Common myeloid progenitor, CD34-positive (primary cell): Measurements from ENCODE around the gene SYNPO2.

ENCODE experiments used
- CTCF ChIA-PET: fragments of 350-600 bp; sonication (Branson Sonifier 250); formaldehyde crosslinking; loops from one replicate; lab custom pipeline; 2021; ENCODE audit warnings: antibody characterized with exemption; lab: Charles Lee
- POLR2A ChIA-PET: fragments of 350-600 bp; sonication (Branson Sonifier 250); formaldehyde crosslinking; loops from one replicate; lab custom pipeline; 2021; ENCODE audit warnings: antibody characterized with exemption; lab: Charles Lee
- DNase-seq, 3 donors: peaks; one replicate each; pipeline versions ENCODE4 v3.0.0 to v3.0.0-alpha.2; 2013
- H3K27ac ChIP-seq, 2 experiments: 1 replicate in 1 of 2; 2 replicates in 1 of 2; pipeline ENCODE4 v1.7.0; 2013; ENCODE audit warnings: inconsistent platforms in 2 of 2, low read length in 2 of 2, mild to moderate bottlenecking in 2 of 2, low read depth in 1 of 2, moderate library complexity in 1 of 2; ENCODE audit not compliant: severe bottlenecking in 2 of 2, insufficient read depth in 1 of 2, poor library complexity in 1 of 2
- H3K27me3 ChIP-seq, 5 experiments: replicated peaks in 2 of 5; 1 replicate in 3 of 5; 2 replicates in 2 of 5; pipeline versions ENCODE4 v1.6.1 to v1.7.0; 2013; ENCODE audit warnings: low read length in 4 of 5, mild to moderate bottlenecking in 2 of 5, moderate library complexity in 2 of 5, inconsistent platforms in 1 of 5; ENCODE audit not compliant: insufficient read depth in 5 of 5, control insufficient read depth in 4 of 5
- H3K36me3 ChIP-seq, 4 experiments: 1 replicate in 2 of 4; 2 replicates in 2 of 4; pipeline versions ENCODE4 v1.6.1 to v1.7.0; 2013; ENCODE audit warnings: low read length in 3 of 4, control low read depth in 1 of 4, mild to moderate bottlenecking in 1 of 4; ENCODE audit not compliant: control insufficient read depth in 4 of 4, insufficient read depth in 4 of 4
- H3K4me1 ChIP-seq, 4 experiments: 1 replicate in 3 of 4; 2 replicates in 1 of 4; pipeline versions ENCODE4 v1.6.1 to v1.7.1; 2013; ENCODE audit warnings: low read length in 3 of 4, mild to moderate bottlenecking in 3 of 4, control low read depth in 1 of 4, inconsistent platforms in 1 of 4, moderate library complexity in 1 of 4; ENCODE audit not compliant: control insufficient read depth in 4 of 4, insufficient read depth in 4 of 4; ENCODE audit errors: control extremely low read depth in 1 of 4
- H3K4me3 ChIP-seq, 7 experiments: 1 replicate in 4 of 7; 2 replicates in 3 of 7; pipeline versions ENCODE4 v1.5.1 to v1.7.0; 2013; ENCODE audit warnings: mild to moderate bottlenecking in 7 of 7, low read length in 6 of 7, moderate library complexity in 6 of 7, inconsistent platforms in 2 of 7, low read depth in 2 of 7, control low read depth in 1 of 7; ENCODE audit not compliant: insufficient read depth in 4 of 7, control insufficient read depth in 1 of 7; ENCODE audit errors: extremely low read depth in 1 of 7
- H3K9me3 ChIP-seq, 5 experiments: 1 replicate in 4 of 5; 2 replicates in 1 of 5; pipeline versions ENCODE4 v1.6.1 to v1.7.1; 2013; ENCODE audit warnings: low read length in 4 of 5, mild to moderate bottlenecking in 2 of 5, inconsistent platforms in 1 of 5, low read depth in 1 of 5, moderate library complexity in 1 of 5; ENCODE audit not compliant: control insufficient read depth in 4 of 5, insufficient read depth in 2 of 5; ENCODE audit errors: control extremely low read depth in 1 of 5
- WGBS: methylation state at CpG from one replicate; pipeline ENCODE4 v1.1.5; 2013; ENCODE audit not compliant: insufficient coverage; 5-methylcytosine and 5-hydroxymethylcytosine counted together

The SYNPO2 gene

GRCh38 chr4:118993333-118993732, 104.7 kb downstream of the SYNPO2 start:
- H3K9me3 ChIP-seq, result no peaks in the 10 kb centered on the region

GRCh38 chr4:118994030-118994429, 105.4 kb downstream of the SYNPO2 start:
- no peaks in the 10 kb centered on the region for H3K9me3 ChIP-seq
- no peaks in the 10 kb centered on the region for H3K27me3 ChIP-seq
- no peaks in the 10 kb centered on the region for H3K36me3 ChIP-seq
- WGBS, result 90% methylated on average over 2 of the region's 5 CpGs
- no peak for DNase-seq
- no peak overlapping the region for H3K4me3 ChIP-seq
- no peak overlapping the region for H3K27ac ChIP-seq
- H3K4me1 ChIP-seq, result no peaks in the 10 kb centered on the region
- ChIA-PET POLR2A (no interaction called here), CTCF (interaction anchor here (1.3 to 2.1 kb wide), 2 partner anchors 11 to 21 kb away, joined by 4 to 8 read pairs; no protein-coding TSS in a partner anchor)

More at GRCh38 chr4:118993333-118993732, 104.7 kb downstream of the SYNPO2 start:
- no peaks in the 10 kb centered on the region for H3K36me3 ChIP-seq
- no peaks in the 10 kb centered on the region for H3K27me3 ChIP-seq
- no peak for DNase-seq
- no peak overlapping the region for H3K4me3 ChIP-seq
- POLR2A ChIA-PET, result no interaction called here
- no peak overlapping the region for H3K27ac ChIP-seq
- CTCF ChIA-PET, result interaction anchor here (1.3 kb wide), 1 partner anchor 20 kb away, joined by 4 read pairs; no protein-coding TSS in a partner anchor
- no CpG with 5 or more reads among the region's 2 CpGs for WGBS
- no peaks in the 10 kb centered on the region for H3K4me1 ChIP-seq

GRCh38 chr4:118995693-118996391, 107.2 kb downstream of the SYNPO2 start:
- 95% methylated on average over 3 of the region's 4 CpGs for WGBS
- POLR2A ChIA-PET, result no interaction called here

GRCh38 chr4:118997601-118998000, 108.9 kb downstream of the SYNPO2 start:
- no peak overlapping the region for H3K4me3 ChIP-seq
- POLR2A ChIA-PET, result no interaction called here
- no peak for DNase-seq

More at GRCh38 chr4:118995693-118996391, 107.2 kb downstream of the SYNPO2 start:
- Histone ChIP-seq H3K27ac (no peak overlapping the region), H3K9me3 (no peaks in the 10 kb centered on the region), H3K4me3 (no peak overlapping the region), H3K27me3 (no peaks in the 10 kb centered on the region), H3K36me3 (no peaks in the 10 kb centered on the region), H3K4me1 (no peaks in the 10 kb centered on the region)
- CTCF ChIA-PET, result interaction anchor here (1.4 to 2.1 kb wide), 2 partner anchors 13 to 15 kb away, joined by 4 to 8 read pairs; no protein-coding TSS in a partner anchor
- no peak for DNase-seq

GRCh38 chr4:118999919-119000318, 111.3 kb downstream of the SYNPO2 start:
- Histone ChIP-seq H3K4me3 (no peak overlapping the region), H3K36me3 (no peaks in the 10 kb centered on the region), H3K27ac (no peak overlapping the region), H3K27me3 (no peaks in the 10 kb centered on the region), H3K9me3 (no peaks in the 10 kb centered on the region), H3K4me1 (no peaks in the 10 kb centered on the region)
- no peak for DNase-seq
- CTCF ChIA-PET, result no interaction called here
- no CpG with 5 or more reads among the region's 1 CpG for WGBS
- POLR2A ChIA-PET, result no interaction called here

More at GRCh38 chr4:118997601-118998000, 108.9 kb downstream of the SYNPO2 start:
- Histone ChIP-seq H3K9me3 (no peaks in the 10 kb centered on the region), H3K27ac (no peak overlapping the region), H3K27me3 (no peaks in the 10 kb centered on the region), H3K36me3 (no peaks in the 10 kb centered on the region), H3K4me1 (no peaks in the 10 kb centered on the region)
- CTCF ChIA-PET, result no interaction called here

GRCh38 chr4:119000400-119000799, 111.7 kb downstream of the SYNPO2 start:
- 100% methylated on average over 1 of the region's 4 CpGs for WGBS

GRCh38 chr4:119002476-119002875, 113.8 kb downstream of the SYNPO2 start:
- no peaks in the 10 kb centered on the region for H3K9me3 ChIP-seq
- DNase-seq, result no peak
- H3K4me3 ChIP-seq, result no peak overlapping the region
- CTCF ChIA-PET, result no interaction called here
- H3K27ac ChIP-seq, result no peak overlapping the region
- H3K36me3 ChIP-seq, result no peaks in the 10 kb centered on the region
- 67% methylated on average over 3 of the region's 3 CpGs for WGBS
- H3K4me1 ChIP-seq, result no peaks in the 10 kb centered on the region
- POLR2A ChIA-PET, result no interaction called here
- H3K27me3 ChIP-seq, result no peaks in the 10 kb centered on the region

More at GRCh38 chr4:119000400-119000799, 111.7 kb downstream of the SYNPO2 start:
- DNase-seq, result no peak
- H3K36me3 ChIP-seq, result no peaks in the 10 kb centered on the region
- no peak overlapping the region for H3K27ac ChIP-seq
- no peaks in the 10 kb centered on the region for H3K9me3 ChIP-seq
- ChIA-PET POLR2A (no interaction called here), CTCF (no interaction called here)
- H3K4me3 ChIP-seq, result no peak overlapping the region
- H3K27me3 ChIP-seq, result no peaks in the 10 kb centered on the region
- no peaks in the 10 kb centered on the region for H3K4me1 ChIP-seq
